K562 treated with DMSO at 1 percent for 24 hours (cell line): ENCODE data around the gene RFT1. TPM values are rescaled to one million over a fixed set of nuclear protein-coding genes. Genes with fewer than 3 reads are reported as not detected.

Source experiments
- total RNA-seq: library from RNA; unstranded; fragments of 300-600 nt; gene quantifications from 2 replicates; pipeline ENCODE4 v1.2.3, GENCODE V29; 2022; ENCODE audit warnings: low read depth; ENCODE audit not compliant: insufficient read depth

The RFT1 gene
- 9.5 and 11.7 TPM in 2 replicates for total RNA-seq

DNA sequence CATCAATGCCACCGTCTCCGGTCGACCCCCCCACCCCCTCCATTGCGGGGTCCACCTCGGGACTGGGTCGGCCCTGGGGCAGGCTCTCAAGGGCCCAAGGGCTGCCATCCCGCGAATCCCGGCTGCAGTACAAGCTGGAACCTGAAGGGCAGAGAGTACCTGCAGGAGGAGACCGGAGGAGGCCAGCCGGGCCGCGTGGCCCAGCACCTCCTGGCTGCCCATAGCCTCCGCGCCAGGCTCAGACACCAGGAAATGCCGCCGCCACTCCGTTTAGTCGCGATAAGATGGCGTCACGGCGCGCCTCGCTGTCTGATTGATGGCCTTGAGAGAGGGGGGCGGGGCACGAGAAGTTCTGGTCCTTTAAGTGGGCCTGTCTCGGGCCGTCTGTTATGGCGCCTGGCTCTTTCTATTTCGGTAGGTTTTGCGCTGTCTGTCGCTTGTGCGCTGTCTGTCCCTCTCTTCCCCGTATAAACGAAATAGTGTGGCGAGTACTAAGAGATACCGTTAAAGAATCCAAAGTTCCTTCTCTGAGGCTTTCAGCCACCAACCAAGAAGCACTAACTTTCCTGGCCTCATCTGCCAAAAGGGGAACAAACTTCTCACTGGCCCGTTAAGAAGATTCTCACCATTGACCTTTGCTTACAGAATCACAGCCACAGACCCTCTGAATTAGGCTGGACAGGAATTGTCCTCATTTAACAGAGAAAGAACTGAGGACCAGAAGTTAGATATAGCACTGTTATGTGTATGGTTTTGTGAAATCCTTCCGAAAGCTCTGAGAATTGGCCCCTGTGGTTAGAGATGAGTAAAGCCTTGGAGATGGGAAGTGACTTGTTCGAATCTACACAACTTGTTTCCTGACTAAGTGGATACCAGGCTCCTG is at the start of gene RFT1:
Gene RFT1 (minus strand): TSS at position 257 of the 883 bp plus-strand sequence. CDS start 35 bp downstream, at position 222.

DNA sequence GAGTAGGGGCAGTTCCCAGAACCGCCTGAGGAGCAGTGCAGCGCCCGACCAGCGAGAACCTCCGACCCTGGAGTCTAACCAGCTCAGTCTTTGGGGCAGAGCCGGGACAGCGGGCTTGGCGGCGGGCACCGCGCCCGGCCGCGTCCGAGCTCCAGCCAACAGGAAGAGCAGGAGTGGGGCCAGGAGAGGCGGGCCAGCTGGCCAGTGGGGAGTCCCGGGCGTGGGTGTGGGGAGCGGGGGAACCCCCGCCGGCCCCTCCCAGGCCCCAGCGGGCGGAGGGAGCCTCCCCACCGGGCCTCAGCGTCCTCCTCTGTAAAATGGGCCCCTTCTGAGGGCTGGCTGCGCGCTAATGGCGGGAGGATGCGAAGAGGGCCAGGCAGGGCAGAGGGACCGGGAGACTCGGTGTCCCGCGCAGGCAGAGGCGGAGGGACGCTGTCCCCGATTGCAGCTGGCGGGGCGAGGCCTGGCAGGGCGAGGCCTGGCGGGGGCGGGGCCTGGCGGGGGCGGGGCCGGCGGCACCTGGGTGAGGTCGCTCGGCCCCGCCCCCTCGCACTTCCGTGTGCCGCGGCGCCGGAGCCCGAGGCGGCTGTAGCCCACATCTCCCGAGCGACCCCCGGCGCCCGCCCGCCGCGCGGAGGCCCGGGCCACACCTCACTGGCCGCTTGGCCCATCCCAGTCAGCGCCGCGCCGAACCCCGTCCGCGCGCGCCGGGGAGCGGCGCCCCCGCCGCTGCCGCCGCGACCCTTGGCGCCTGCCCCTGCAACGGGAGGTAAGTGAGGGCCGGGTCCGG is 30.6 kb upstream of the RFT1 start, which contains the start of gene PRKCD:
Gene PRKCD (plus strand): TSS at position 550 of the 790 bp plus-strand sequence. CDS start 17,214 bp downstream, outside the sequence.

DNA sequence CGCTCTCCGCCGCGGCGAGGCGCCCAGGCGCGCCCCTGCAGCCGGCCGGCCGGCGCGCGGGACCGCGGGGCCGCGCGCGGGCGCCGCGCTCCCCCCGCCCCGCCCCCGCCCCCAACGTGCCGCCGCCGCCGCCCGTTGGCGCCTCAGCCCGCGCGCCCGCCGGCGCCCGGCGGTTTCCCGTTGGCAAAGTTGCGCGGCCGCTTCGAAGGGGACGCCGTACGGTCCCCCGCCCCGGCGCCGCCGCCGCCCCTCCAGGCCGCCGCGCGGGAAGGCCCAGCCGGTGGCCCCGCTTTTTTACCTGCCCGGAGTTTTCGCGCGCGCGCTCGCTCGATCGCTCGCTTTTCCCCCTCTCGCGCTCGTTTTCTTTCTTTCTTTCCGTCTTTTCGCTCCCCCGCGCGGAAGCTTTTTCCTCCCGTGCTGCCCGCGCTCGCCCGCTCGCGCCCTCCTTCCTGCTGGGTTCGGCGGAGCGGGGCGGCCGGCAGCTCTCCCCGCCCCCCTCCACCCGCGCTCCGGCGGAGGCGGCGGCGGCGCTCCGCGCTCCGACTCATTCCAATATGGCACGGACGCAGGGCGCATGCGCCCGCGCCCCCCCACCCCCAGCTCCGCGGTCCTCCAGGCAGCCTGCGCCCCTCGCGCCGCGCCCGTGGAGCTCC is 84.6 kb downstream of the RFT1 start, which contains the start of gene SFMBT1:
Gene SFMBT1 (minus strand): TSS at position 556 of the 653 bp plus-strand sequence. CDS start 76,945 bp downstream, outside the sequence.

Other genes starting within 250 kb of the RFT1 start
- gene STIMATE, start 232.9 kb downstream of the RFT1 start, total RNA-seq = 14.3 and 23.2 TPM in 2 replicates
- 4.5 and 11.2 TPM in 2 replicates for gene SFMBT1, start 84.4 kb downstream of the RFT1 start, total RNA-seq
- gene PRKCD, start 30.8 kb upstream of the RFT1 start, total RNA-seq = 15.6 and 16.6 TPM in 2 replicates
- gene TKT, start 125.6 kb upstream of the RFT1 start, total RNA-seq = 295 and 306 TPM in 2 replicates
- gene DCP1A, start 217.1 kb upstream of the RFT1 start, total RNA-seq = 5.7 and 7.6 TPM in 2 replicates